ENCODE data around the gene BCL11A.

Gene BCL11A

DNA sequence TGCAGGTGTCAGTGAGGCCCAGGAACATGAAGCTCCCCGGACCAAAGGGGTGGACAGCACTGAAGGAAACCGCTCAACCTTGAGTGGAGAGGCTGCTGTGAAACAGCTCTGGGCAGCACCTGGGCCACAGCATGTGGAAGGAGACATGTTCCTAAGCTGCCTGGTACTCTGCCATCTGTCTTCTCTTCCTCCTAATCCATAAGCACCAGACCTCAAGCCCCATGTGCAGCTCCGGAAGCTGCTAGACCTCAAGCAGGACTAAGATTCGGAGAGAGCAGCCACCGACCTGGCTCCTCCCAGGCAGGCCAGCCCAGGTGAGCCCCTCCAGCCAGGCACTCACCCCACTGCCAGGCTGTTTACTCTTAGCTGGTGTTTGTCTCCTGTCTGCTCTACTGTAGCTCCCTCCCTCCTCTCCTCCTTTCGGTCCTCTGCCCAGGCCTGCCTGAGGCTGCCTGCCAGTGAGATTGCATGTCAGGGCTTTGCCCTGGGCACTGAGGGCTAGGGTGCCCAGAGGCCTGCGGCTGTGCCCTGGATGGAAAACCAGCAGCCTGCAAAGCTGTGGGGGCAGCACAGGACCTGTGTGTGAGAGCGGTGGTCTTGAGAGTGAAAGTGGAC, 53.7 kb downstream of the BCL11A start:
- peaks cover 100% of the 10 kb centered on the region for H3K4me1 Mint-ChIP-seq
- H3K27ac Mint-ChIP-seq, result peak overlapping the region; percentile 88
- peak overlapping the region; percentile 65 for H3K4me3 Mint-ChIP-seq

DNA sequence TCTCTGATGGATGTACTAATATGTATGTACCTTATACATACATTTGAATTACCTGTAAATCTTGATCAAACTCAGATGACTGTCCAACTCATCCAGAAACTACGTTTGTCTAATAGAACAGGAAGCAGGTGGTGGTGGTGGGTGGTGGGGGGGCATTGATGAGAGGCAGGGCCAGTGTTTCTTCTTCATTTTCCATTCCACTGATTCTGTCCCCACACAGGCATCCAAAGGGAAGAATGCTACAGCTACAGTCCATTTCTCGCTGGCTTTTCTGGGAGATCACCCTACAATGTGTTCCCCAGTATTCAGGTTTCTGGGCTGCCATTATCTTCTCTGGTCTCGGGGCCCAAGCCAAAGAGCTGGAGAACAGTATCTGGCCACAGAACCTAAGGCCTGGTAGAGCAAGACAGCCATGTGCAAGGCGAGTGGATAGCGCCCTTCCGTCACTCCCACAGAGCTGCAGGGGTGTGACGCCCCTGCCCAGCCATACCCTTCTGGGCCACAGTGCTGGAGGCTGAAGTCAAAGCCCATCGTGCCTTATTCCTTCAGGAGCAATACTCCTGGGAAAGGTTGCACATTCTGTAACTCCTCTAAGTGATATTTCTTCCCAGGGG, 54.5 kb downstream of the BCL11A start:
- H3K9me3 Mint-ChIP-seq, result no peaks in the 10 kb centered on the region
- peaks cover 40% of the 10 kb centered on the region for H3K36me3 Mint-ChIP-seq
- no peaks in the 10 kb centered on the region for H3K27me3 Mint-ChIP-seq
- peaks cover 100% of the 10 kb centered on the region for H3K4me1 Mint-ChIP-seq
- peak overlapping the region; percentile 65 for H3K4me3 Mint-ChIP-seq
- peak overlapping the region; percentile 88 for H3K27ac Mint-ChIP-seq
- peak; percentile 78 for ATAC-seq

More for the DNA sequence above, 53.7 kb downstream of the BCL11A start:
- Mint-ChIP-seq H3K36me3 (peaks cover 40% of the 10 kb centered on the region), H3K9me3 (no peaks in the 10 kb centered on the region), H3K27me3 (no peaks in the 10 kb centered on the region)
- ATAC-seq, result peak; percentile 28

DNA sequence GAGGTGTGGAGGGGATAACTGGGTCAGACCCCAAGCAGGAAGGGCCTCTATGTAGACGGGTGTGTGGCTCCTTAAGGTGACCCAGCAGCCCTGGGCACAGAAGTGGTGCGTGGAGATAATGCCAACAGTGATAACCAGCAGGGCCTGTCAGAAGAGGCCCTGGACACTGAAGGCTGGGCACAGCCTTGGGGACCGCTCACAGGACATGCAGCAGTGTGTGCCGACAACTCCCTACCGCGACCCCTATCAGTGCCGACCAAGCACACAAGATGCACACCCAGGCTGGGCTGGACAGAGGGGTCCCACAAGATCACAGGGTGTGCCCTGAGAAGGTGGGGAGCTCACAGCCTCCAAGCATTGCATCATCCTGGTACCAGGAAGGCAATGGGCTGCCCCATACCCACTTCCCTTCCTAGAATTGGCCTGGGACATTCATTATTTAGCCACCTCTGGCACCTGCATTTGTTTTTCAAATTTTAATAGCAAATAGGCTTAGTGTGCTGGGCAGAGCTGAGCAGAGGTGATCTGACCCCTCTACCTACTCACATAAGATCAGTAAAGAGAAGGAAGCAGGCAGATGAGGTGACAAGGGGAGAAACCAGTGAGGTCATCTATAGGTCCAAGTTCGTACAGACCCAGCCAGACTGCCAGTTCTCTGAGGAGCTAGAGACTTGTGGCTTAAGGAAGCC, 55.2 kb downstream of the BCL11A start:
- H3K4me3 Mint-ChIP-seq, result no peak overlapping the region
- peaks cover 100% of the 10 kb centered on the region for H3K4me1 Mint-ChIP-seq
- peak overlapping the region; percentile 88 for H3K27ac Mint-ChIP-seq
- no peaks in the 10 kb centered on the region for H3K27me3 Mint-ChIP-seq
- no peaks in the 10 kb centered on the region for H3K9me3 Mint-ChIP-seq
- H3K36me3 Mint-ChIP-seq, result peaks cover 44% of the 10 kb centered on the region
- peak; percentile 70 for ATAC-seq

DNA sequence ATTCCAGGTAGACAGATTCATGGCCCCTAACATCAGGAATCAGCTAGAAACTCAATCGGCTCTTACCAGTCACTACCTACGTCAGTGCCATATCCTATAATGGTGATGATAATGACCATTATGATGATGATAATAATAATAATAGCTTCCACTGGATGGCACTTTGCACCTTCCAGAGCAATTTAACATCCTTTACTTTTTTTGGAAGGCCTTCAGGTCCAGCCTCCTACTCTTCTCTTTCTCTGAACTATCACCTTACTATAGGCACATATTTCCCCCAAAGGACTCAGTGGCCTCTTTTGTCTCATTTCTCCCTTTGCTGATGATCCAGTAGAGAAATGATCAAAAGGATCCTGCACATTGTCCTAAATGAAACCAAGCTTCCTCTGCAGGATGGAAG, 56.0 kb downstream of the BCL11A start:
- H3K27ac Mint-ChIP-seq, result peak overlapping the region; percentile 88
- H3K36me3 Mint-ChIP-seq, result peaks cover 46% of the 10 kb centered on the region
- H3K4me3 Mint-ChIP-seq, result no peak overlapping the region
- H3K27me3 Mint-ChIP-seq, result no peaks in the 10 kb centered on the region
- H3K4me1 Mint-ChIP-seq, result peaks cover 100% of the 10 kb centered on the region
- ATAC-seq, result no peak
- no peaks in the 10 kb centered on the region for H3K9me3 Mint-ChIP-seq

GRCh38 chr2:60496956-60497355, 56.5 kb downstream of the BCL11A start:
- H3K9me3 Mint-ChIP-seq, result no peaks in the 10 kb centered on the region
- peaks cover 50% of the 10 kb centered on the region for H3K36me3 Mint-ChIP-seq
- peaks cover 99% of the 10 kb centered on the region for H3K4me1 Mint-ChIP-seq
- no peak overlapping the region for H3K4me3 Mint-ChIP-seq
- no peak for ATAC-seq
- H3K27me3 Mint-ChIP-seq, result no peaks in the 10 kb centered on the region
- peak overlapping the region; percentile 88 for H3K27ac Mint-ChIP-seq

DNA sequence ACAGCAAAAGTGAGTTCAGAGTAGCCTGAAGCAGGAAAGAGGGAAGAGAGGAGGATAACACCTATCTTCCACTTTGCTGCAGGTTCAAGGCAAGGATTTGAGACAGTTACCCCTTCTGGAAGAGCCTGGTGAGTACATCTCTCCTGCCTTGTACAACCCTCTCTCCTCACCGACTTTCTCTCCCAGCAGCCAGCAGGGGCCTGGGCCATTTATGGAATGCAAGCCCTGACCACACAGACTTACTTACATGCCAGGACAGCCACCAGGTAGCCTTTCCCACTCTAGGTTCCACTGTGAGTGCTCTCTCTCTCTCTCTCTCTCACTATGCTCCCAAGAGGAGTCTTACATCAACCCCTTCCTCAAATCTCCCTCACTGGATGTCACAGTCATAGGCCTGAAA, 57.0 kb downstream of the BCL11A start:
- H3K27me3 Mint-ChIP-seq, result no peaks in the 10 kb centered on the region
- H3K27ac Mint-ChIP-seq, result peak overlapping the region; percentile 88
- no peak overlapping the region for H3K4me3 Mint-ChIP-seq
- H3K36me3 Mint-ChIP-seq, result peaks cover 54% of the 10 kb centered on the region
- peaks cover 99% of the 10 kb centered on the region for H3K4me1 Mint-ChIP-seq
- ATAC-seq, result no peak
- no peaks in the 10 kb centered on the region for H3K9me3 Mint-ChIP-seq

DNA sequence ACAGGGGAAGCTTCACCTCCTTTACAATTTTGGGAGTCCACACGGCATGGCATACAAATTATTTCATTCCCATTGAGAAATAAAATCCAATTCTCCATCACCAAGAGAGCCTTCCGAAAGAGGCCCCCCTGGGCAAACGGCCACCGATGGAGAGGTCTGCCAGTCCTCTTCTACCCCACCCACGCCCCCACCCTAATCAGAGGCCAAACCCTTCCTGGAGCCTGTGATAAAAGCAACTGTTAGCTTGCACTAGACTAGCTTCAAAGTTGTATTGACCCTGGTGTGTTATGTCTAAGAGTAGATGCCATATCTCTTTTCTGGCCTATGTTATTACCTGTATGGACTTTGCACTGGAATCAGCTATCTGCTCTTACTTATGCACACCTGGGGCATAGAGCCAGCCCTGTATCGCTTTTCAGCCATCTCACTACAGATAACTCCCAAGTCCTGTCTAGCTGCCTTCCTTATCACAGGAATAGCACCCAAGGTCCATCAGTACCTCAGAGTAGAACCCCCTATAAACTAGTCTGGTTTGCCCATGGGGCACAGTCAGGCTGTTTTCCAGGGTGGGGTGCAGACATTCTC, 58.3 kb downstream of the BCL11A start:
- Mint-ChIP-seq H3K36me3 (peaks cover 50% of the 10 kb centered on the region), H3K4me1 (peaks cover 99% of the 10 kb centered on the region), H3K27ac (peak overlapping the region; percentile 88), H3K4me3 (no peak overlapping the region), H3K27me3 (no peaks in the 10 kb centered on the region), H3K9me3 (no peaks in the 10 kb centered on the region)
- ATAC-seq, result no peak

DNA sequence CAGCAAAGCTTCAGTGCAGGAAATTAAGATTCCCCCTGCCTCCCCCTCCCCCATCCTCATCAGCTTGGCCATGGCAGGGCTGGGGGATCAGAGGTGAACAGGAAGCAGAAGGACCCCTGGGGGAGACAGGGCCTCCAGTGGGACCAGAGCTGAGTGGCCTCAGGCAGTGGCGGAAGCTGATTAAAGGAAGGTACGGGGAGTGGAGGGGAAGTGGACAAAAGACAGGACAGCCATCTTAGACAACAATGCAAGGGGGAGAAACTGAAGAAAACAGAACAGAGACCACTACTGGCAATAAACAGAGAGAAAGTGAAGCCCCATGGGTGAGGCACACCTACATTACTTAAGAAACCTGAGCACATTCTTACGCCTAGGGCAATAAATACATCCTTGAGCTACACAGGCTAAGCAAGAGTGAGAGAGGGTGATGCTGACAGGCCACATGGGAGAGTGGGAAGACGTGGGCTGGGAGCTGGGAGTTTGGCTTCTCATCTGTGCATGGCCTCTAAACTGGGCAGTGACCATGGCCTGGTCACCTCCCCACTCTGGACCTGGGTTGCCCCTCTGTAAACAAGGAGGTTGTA, 59.6 kb downstream of the BCL11A start:
- no peak for ATAC-seq
- H3K27ac Mint-ChIP-seq, result peak overlapping the region; percentile 88
- no peaks in the 10 kb centered on the region for H3K9me3 Mint-ChIP-seq
- no peaks in the 10 kb centered on the region for H3K27me3 Mint-ChIP-seq
- peak overlapping the region; percentile 38 for H3K4me3 Mint-ChIP-seq
- peaks cover 47% of the 10 kb centered on the region for H3K36me3 Mint-ChIP-seq
- peaks cover 99% of the 10 kb centered on the region for H3K4me1 Mint-ChIP-seq

GRCh38 chr2:60492548-60492947, 60.9 kb downstream of the BCL11A start:
- Mint-ChIP-seq H3K27ac (peak overlapping the region; percentile 88), H3K36me3 (peaks cover 45% of the 10 kb centered on the region), H3K4me3 (peak overlapping the region; percentile 65), H3K9me3 (no peaks in the 10 kb centered on the region), H3K4me1 (peaks cover 94% of the 10 kb centered on the region), H3K27me3 (no peaks in the 10 kb centered on the region)
- peak; percentile 93 for ATAC-seq

DNA sequence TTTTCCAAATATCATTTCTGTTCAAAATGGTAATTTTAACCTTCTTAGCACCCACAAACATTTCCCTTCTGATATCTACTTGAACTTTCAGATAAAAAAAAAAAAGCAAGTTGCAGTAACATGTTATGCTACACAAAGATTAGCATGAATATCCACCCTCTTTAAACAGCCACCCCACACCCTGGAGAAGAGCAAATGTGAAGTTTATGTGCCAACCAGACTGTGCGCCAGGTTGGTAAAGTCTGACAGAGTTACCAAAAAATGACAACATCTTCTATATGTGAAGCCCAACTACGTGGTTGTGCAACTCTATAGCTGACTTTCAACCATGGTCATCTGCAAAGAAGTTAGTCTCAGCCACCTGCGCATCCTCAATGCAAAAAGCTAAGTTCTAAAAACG, 62.6 kb downstream of the BCL11A start:
- peak overlapping the region; percentile 88 for H3K27ac Mint-ChIP-seq
- peak overlapping the region; percentile 10 for H3K4me3 Mint-ChIP-seq
- ATAC-seq, result no peak
- no peaks in the 10 kb centered on the region for H3K9me3 Mint-ChIP-seq
- H3K27me3 Mint-ChIP-seq, result no peaks in the 10 kb centered on the region
- H3K4me1 Mint-ChIP-seq, result peaks cover 90% of the 10 kb centered on the region
- H3K36me3 Mint-ChIP-seq, result peaks cover 40% of the 10 kb centered on the region

DNA sequence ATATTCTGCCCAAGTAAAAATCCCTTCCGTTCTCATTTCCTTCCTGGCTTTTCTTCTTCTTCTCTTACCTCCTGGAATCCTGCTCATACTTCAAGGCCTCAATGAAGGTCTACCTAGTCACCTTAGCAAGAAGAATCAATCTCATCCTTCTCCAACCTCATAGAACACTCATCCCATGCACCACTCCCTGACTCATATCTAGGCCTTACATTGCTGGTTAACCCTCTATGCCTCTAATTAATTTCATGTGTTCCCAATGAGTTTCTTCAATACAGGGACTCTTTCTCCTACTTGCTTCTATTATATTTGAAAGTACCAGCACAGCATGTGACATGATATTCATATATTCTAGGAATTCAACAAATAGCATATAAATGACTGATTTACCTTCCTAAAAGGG, 63.0 kb downstream of the BCL11A start:
- peaks cover 90% of the 10 kb centered on the region for H3K4me1 Mint-ChIP-seq
- no peak for ATAC-seq
- no peaks in the 10 kb centered on the region for H3K9me3 Mint-ChIP-seq
- H3K4me3 Mint-ChIP-seq, result peak overlapping the region; percentile 10
- H3K27ac Mint-ChIP-seq, result peak overlapping the region; percentile 88
- H3K36me3 Mint-ChIP-seq, result peaks cover 39% of the 10 kb centered on the region
- H3K27me3 Mint-ChIP-seq, result no peaks in the 10 kb centered on the region

DNA sequence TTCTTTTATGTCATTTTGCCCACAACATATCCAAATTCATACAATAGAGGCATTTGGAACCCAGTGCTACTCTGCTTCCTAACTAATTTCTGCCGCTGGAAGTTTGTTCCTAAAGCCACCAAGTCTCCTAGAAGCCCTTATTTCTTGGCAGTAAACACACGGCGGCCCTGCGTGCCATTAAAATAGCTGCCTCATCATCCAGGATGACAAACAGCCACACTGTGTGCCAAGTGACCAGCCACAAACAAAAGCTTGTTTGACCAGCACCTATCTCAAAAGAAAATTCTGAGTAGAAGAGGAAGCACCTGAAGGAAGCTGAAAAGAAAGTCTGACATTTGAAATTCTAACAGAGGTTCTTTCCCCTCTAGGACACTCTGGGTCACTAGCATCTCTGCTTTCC, 64.2 kb downstream of the BCL11A start:
- Mint-ChIP-seq H3K36me3 (peaks cover 41% of the 10 kb centered on the region), H3K4me3 (peak overlapping the region; percentile 35), H3K4me1 (peaks cover 90% of the 10 kb centered on the region), H3K9me3 (no peaks in the 10 kb centered on the region), H3K27ac (peak overlapping the region; percentile 88), H3K27me3 (no peaks in the 10 kb centered on the region)
- peak; percentile 22 for ATAC-seq

- H3K27ac Mint-ChIP-seq, result peak overlapping the region; percentile 88
- ATAC-seq, result peak; percentile 51
Measured at GRCh38 chr2:60488291-60488690, 65.2 kb downstream of the BCL11A start.

GRCh38 chr2:60487174-60487573, 66.3 kb downstream of the BCL11A start:
- ATAC-seq, result no peak
- Mint-ChIP-seq H3K27ac (peak overlapping the region; percentile 88), H3K4me3 (no peak overlapping the region), H3K27me3 (no peaks in the 10 kb centered on the region), H3K4me1 (peaks cover 90% of the 10 kb centered on the region), H3K36me3 (peaks cover 43% of the 10 kb centered on the region), H3K9me3 (no peaks in the 10 kb centered on the region)

More at GRCh38 chr2:60488291-60488690, 65.2 kb downstream of the BCL11A start:
- peaks cover 90% of the 10 kb centered on the region for H3K4me1 Mint-ChIP-seq
- H3K36me3 Mint-ChIP-seq, result peaks cover 41% of the 10 kb centered on the region
- no peaks in the 10 kb centered on the region for H3K27me3 Mint-ChIP-seq
- H3K4me3 Mint-ChIP-seq, result peak overlapping the region; percentile 49
- H3K9me3 Mint-ChIP-seq, result no peaks in the 10 kb centered on the region

GRCh38 chr2:60486551-60486950, 66.9 kb downstream of the BCL11A start:
- peaks cover 91% of the 10 kb centered on the region for H3K4me1 Mint-ChIP-seq
- no peak for ATAC-seq
- peaks cover 46% of the 10 kb centered on the region for H3K36me3 Mint-ChIP-seq
- H3K27me3 Mint-ChIP-seq, result no peaks in the 10 kb centered on the region
- H3K27ac Mint-ChIP-seq, result peak overlapping the region; percentile 88
- H3K9me3 Mint-ChIP-seq, result no peaks in the 10 kb centered on the region
- H3K4me3 Mint-ChIP-seq, result no peak overlapping the region

Measured in stimulated activated memory B cell treated with anti-CD40 and anti-IgM and Interleukin-4, amounts not matched to agents 10 μg/mL and 1 μg/mL and 100 μg/mL, for 72 hours (primary cell).